Tibial artery (tissue), 4 donors: ENCODE measurements around the gene PEX10.
"Not testable (repeated sequence)": the region's sequence is repeated elsewhere in the genome, so short reads cannot be mapped to it uniquely, and the experiment has no call there.

Experiments used
- DNase-seq, 2 donors: peaks; one replicate each; pipeline ENCODE4 v3.0.0-alpha.2; 2019
- H3K27ac ChIP-seq, 2 donors: fragments of 200-600 bp; sonication (generic) in 1 of 2; 1 replicate in 1 of 2; 2 replicates in 1 of 2; pipeline ENCODE4 v1.5.1; 2018 to 2019; ENCODE audit warnings: mild to moderate bottlenecking in 1 of 2
- H3K27me3 ChIP-seq, 2 donors: fragments of 200-600 bp; sonication (generic) in 1 of 2; one replicate each; pipeline versions ENCODE4 v1.5.1 to v1.6.0; 2016 to 2019
- H3K36me3 ChIP-seq, 3 donors: fragments of 200-600 bp; sonication (generic) in 2 of 3; one replicate each; pipeline ENCODE4 v1.5.1; 2016 to 2019; ENCODE audit warnings: mild to moderate bottlenecking in 2 of 3
- H3K4me1 ChIP-seq, 4 donors: fragments of 200-600 bp; sonication (generic) in 2 of 4; 1 replicate in 3 of 4; 2 replicates in 1 of 4; pipeline ENCODE4 v1.5.1; 2016 to 2019
- H3K4me3 ChIP-seq, 2 donors: fragments of 200-600 bp; sonication (generic) in 1 of 2; 1 replicate in 1 of 2; 2 replicates in 1 of 2; pipeline ENCODE4 v1.5.1; 2018 to 2019; ENCODE audit warnings: mild to moderate bottlenecking in 2 of 2
- H3K9me3 ChIP-seq, 3 donors: fragments of 200-600 bp; sonication (generic) in 1 of 3; one replicate each; pipeline ENCODE4 v1.5.1; 2016 to 2019
- CTCF ChIP-seq, 2 experiments: fragments of 200-600 bp in 1 of 2; fragments of 450-650 bp in 1 of 2; IDR thresholded peaks; one replicate each; pipeline ENCODE4 v1.5.1; 2017 to 2019; ENCODE audit warnings: antibody characterized with exemption in 2 of 2, mild to moderate bottlenecking in 1 of 2, moderate library complexity in 1 of 2
- intact Hi-C: fragments of 100-400 bp; cut with DNase I; formaldehyde crosslinking; loops from one replicate; pipeline ENCODE4 v1.15.0; 2023; ENCODE audit warnings: low total_unique reads

Gene PEX10

GRCh38 chr1:2442661-2443060, 30.3 kb upstream of the PEX10 start:
- no peaks in the 10 kb centered on the region for H3K9me3 ChIP-seq
- H3K27ac ChIP-seq = no peak overlapping the region
- no peak overlapping the region for H3K4me3 ChIP-seq
- no peak for TF ChIP-seq CTCF (IDR thresholded peaks at IDR 0.05)
- intact Hi-C loops = no loop called here
- peaks cover 0 to 6% (median 3%) of the 10 kb centered on the region in 4 donors for H3K4me1 ChIP-seq
- peaks cover 0 to 96% of the 10 kb centered on the region in 2 donors for H3K27me3 ChIP-seq
- H3K36me3 ChIP-seq = no peaks in the 10 kb centered on the region
- DNase-seq = no peak

GRCh38 chr1:2441746-2442145, 29.4 kb upstream of the PEX10 start:
- no peak for TF ChIP-seq CTCF (IDR thresholded peaks at IDR 0.05)
- DNase-seq = no peak
- no peaks in the 10 kb centered on the region for H3K9me3 ChIP-seq
- H3K4me1 ChIP-seq = peaks cover 0 to 6% (median 3%) of the 10 kb centered on the region in 4 donors
- H3K4me3 ChIP-seq = no peak overlapping the region
- H3K27me3 ChIP-seq = peaks cover 0 to 95% of the 10 kb centered on the region in 2 donors
- no peaks in the 10 kb centered on the region for H3K36me3 ChIP-seq
- intact Hi-C loops = no loop called here
- no peak overlapping the region for H3K27ac ChIP-seq

- H3K9me3 ChIP-seq, H3K4me3 ChIP-seq, H3K27ac ChIP-seq, H3K4me1 ChIP-seq, intact Hi-C loops, H3K36me3 ChIP-seq: not testable (repeated sequence)
- DNase-seq = peak in 1 of 2 donors; percentile 72
- H3K27me3 ChIP-seq = peaks cover 0 to 89% of the 10 kb centered on the region in 2 donors
These were observed 28.0 kb upstream of the PEX10 start for GRCh38 chr1:2440346-2440745.

GRCh38 chr1:2439369-2439768, 27.0 kb upstream of the PEX10 start:
- H3K36me3 ChIP-seq = no peaks in the 10 kb centered on the region
- no peaks in the 10 kb centered on the region for H3K9me3 ChIP-seq
- no peak for TF ChIP-seq CTCF (IDR thresholded peaks at IDR 0.05)
- intact Hi-C loops = loop anchor here (5.0 kb wide), 1 partner anchor 63 kb away; no protein-coding TSS in a partner anchor
- H3K4me3 ChIP-seq = no peak overlapping the region
- peaks cover 0 to 6% (median 3%) of the 10 kb centered on the region in 4 donors for H3K4me1 ChIP-seq
- H3K27ac ChIP-seq = no peak overlapping the region
- H3K27me3 ChIP-seq = peaks cover 0 to 89% of the 10 kb centered on the region in 2 donors
- DNase-seq = no peak

- H3K36me3 ChIP-seq = no peaks in the 10 kb centered on the region
- no peaks in the 10 kb centered on the region for H3K9me3 ChIP-seq
- H3K27ac ChIP-seq = no peak overlapping the region
- TF ChIP-seq CTCF (IDR thresholded peaks at IDR 0.05) = no peak
- H3K4me1 ChIP-seq = peaks cover 0 to 6% (median 3%) of the 10 kb centered on the region in 4 donors
- H3K27me3 ChIP-seq = peaks cover 0 to 89% of the 10 kb centered on the region in 2 donors
- no peak for DNase-seq
- intact Hi-C loops = loop anchor here (5.0 kb wide), 1 partner anchor 64 kb away; no protein-coding TSS in a partner anchor
- H3K4me3 ChIP-seq = no peak overlapping the region
These were observed 26.3 kb upstream of the PEX10 start for GRCh38 chr1:2438641-2439040.

- Histone ChIP-seq H3K27me3 (peaks cover 0 to 89% of the 10 kb centered on the region in 2 donors), H3K4me3 (no peak overlapping the region), H3K9me3 (no peaks in the 10 kb centered on the region), H3K36me3 (no peaks in the 10 kb centered on the region), H3K4me1 (peaks cover 0 to 1% (median under 1%) of the 10 kb centered on the region in 4 donors), H3K27ac (no peak overlapping the region)
- no peak for TF ChIP-seq CTCF (IDR thresholded peaks at IDR 0.05)
- DNase-seq = no peak
- intact Hi-C loops = loop anchor here (5.0 kb wide), 1 partner anchor 64 kb away; no protein-coding TSS in a partner anchor
These were observed 25.7 kb upstream of the PEX10 start for GRCh38 chr1:2438038-2438437.
